DND-41 (cell line): ENCODE measurements around the gene VTCN1.

ENCODE experiments used
- ATAC-seq: fragments of 200-7000 bp; cut with Tn5 transposase; 3 replicates; pipeline ENCODE4 v1.9.1; 2021; ENCODE audit warnings: low read depth; ENCODE audit not compliant: insufficient read depth
- DNase-seq: peaks from one replicate; pipeline ENCODE4 v3.0.0-alpha.2; 2020
- H2AFZ ChIP-seq: 2 replicates; pipeline ENCODE4 v1.6.0; 2012; ENCODE audit warnings: low read depth, low read length
- H3K27ac ChIP-seq: 2 replicates; pipeline ENCODE4 v1.5.1; 2012; ENCODE audit warnings: low read length, inconsistent platforms
- H3K27me3 ChIP-seq: fragments of 200-600 bp; sonication (generic); 2 replicates; pipeline ENCODE4 v1.6.0; 2012; ENCODE audit warnings: low read length, mild to moderate bottlenecking, inconsistent platforms; ENCODE audit not compliant: insufficient read depth, poor library complexity
- H3K36me3 ChIP-seq: 2 replicates; pipeline ENCODE4 v1.5.1; 2012; ENCODE audit warnings: low read length, inconsistent platforms; ENCODE audit not compliant: insufficient read depth
- H3K4me1 ChIP-seq: 2 replicates; pipeline ENCODE4 v1.5.1; 2012; ENCODE audit warnings: mild to moderate bottlenecking, low read length; ENCODE audit not compliant: insufficient read depth
- H3K4me2 ChIP-seq: 2 replicates; pipeline ENCODE4 v1.6.0; 2012; ENCODE audit warnings: mild to moderate bottlenecking, moderate library complexity, low read length, inconsistent platforms; ENCODE audit not compliant: insufficient read depth
- H3K4me3 ChIP-seq, 2 experiments: fragments of 200-600 bp in 1 of 2; shearing (Covaris generic) in 1 of 2; 2 replicates each; pipeline ENCODE4 v1.5.1; 2012 to 2016; ENCODE audit warnings: inconsistent platforms in 2 of 2, low read length in 2 of 2, mild to moderate bottlenecking in 2 of 2, low read depth in 1 of 2, moderate library complexity in 1 of 2
- H3K79me2 ChIP-seq: 2 replicates; pipeline ENCODE4 v1.6.0; 2012; ENCODE audit warnings: low read length, inconsistent platforms; ENCODE audit not compliant: insufficient read depth
- H3K9ac ChIP-seq: 2 replicates; pipeline ENCODE4 v1.6.0; 2012; ENCODE audit warnings: low read depth, mild to moderate bottlenecking, inconsistent platforms, low read length, moderate library complexity
- H3K9me3 ChIP-seq: 2 replicates; pipeline ENCODE4 v1.5.1; 2012; ENCODE audit warnings: low read length, moderate library complexity, mild to moderate bottlenecking, inconsistent platforms; ENCODE audit not compliant: insufficient read depth, severe bottlenecking
- H4K20me1 ChIP-seq: 2 replicates; pipeline ENCODE4 v1.6.0; 2012; ENCODE audit warnings: low read length; ENCODE audit not compliant: insufficient read depth
- EZH2 ChIP-seq: IDR thresholded peaks from 3 replicates; pipeline ENCODE4 v1.6.1; 2012; ENCODE audit warnings: borderline replicate concordance, low read depth, mild to moderate bottlenecking, moderate library complexity, low read length, inconsistent platforms; ENCODE audit not compliant: severe bottlenecking
- TF ChIP-seq, protein P1 (sequence below): IDR thresholded peaks from 2 replicates; pipeline ENCODE4 v1.5.1; 2012; ENCODE audit warnings: borderline replicate concordance, low read length, moderate library complexity, mild to moderate bottlenecking; ENCODE audit not compliant: poor library complexity, severe bottlenecking; ENCODE audit errors: extremely low read depth

The VTCN1 gene

GRCh38 chr1:117189726-117190125, 21.0 kb downstream of the VTCN1 start:
- Histone ChIP-seq H3K27me3 (peaks cover 11% of the 10 kb centered on the region), H4K20me1 (no peaks in the 10 kb centered on the region), H3K27ac (no peak overlapping the region), H2AFZ (no peak overlapping the region), H3K79me2 (no peaks in the 10 kb centered on the region), H3K4me3 (no peak overlapping the region), H3K9ac (no peak overlapping the region), H3K4me1 (no peaks in the 10 kb centered on the region), H3K36me3 (no peaks in the 10 kb centered on the region), H3K9me3 (no peaks in the 10 kb centered on the region), H3K4me2 (no peak overlapping the region)
- DNase-seq (no peak), ATAC-seq (no peak)
- TF ChIP-seq, protein P1, sequence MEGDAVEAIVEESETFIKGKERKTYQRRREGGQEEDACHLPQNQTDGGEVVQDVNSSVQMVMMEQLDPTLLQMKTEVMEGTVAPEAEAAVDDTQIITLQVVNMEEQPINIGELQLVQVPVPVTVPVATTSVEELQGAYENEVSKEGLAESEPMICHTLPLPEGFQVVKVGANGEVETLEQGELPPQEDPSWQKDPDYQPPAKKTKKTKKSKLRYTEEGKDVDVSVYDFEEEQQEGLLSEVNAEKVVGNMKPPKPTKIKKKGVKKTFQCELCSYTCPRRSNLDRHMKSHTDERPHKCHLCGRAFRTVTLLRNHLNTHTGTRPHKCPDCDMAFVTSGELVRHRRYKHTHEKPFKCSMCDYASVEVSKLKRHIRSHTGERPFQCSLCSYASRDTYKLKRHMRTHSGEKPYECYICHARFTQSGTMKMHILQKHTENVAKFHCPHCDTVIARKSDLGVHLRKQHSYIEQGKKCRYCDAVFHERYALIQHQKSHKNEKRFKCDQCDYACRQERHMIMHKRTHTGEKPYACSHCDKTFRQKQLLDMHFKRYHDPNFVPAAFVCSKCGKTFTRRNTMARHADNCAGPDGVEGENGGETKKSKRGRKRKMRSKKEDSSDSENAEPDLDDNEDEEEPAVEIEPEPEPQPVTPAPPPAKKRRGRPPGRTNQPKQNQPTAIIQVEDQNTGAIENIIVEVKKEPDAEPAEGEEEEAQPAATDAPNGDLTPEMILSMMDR, result no peak
- no peak for TF ChIP-seq EZH2

- Histone ChIP-seq H3K9me3 (no peaks in the 10 kb centered on the region), H3K4me1 (no peaks in the 10 kb centered on the region), H4K20me1 (no peaks in the 10 kb centered on the region), H3K79me2 (no peaks in the 10 kb centered on the region), H3K9ac (no peak overlapping the region), H3K4me3 (no peak overlapping the region), H3K4me2 (no peak overlapping the region), H3K27me3 (peaks cover 13% of the 10 kb centered on the region), H2AFZ (no peak overlapping the region), H3K27ac (no peak overlapping the region), H3K36me3 (no peaks in the 10 kb centered on the region)
- ATAC-seq (no peak), DNase-seq (no peak)
- TF ChIP-seq EZH2, result no peak
- TF ChIP-seq, protein P1, result no peak
These were observed 21.8 kb downstream of the VTCN1 start for GRCh38 chr1:117188816-117189437.

DNA sequence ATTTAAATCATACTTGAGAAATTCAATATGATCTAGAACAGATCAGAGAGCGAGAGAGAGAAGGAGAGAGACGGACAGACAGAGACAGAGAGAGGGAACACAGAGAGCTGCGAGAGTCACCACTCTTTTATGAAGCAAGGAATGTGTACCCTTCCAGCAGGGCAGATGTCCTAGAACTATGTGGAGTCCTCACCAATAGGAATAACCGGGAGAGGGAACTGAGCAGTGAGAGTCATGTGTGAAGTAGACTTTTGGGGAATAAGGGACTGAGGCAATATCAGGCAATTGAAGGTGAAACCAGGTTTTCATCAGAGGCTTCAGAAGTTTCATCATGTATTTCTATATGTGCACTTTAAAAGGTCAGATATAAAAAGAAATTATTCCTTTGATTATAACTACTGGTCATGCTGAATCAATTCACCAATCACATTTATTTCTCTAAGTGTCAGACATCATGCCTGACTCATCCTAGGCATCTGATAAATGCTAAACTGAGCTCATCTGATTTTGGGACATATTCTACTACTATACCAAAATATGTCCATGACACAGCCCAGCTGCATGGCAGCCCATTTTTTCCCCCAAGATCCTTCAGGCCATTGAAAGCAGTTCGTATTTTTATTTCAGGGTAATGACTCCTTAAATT, 22.4 kb downstream of the VTCN1 start:
- TF ChIP-seq, protein P1, result no peak
- no peak for TF ChIP-seq EZH2
- H3K9ac ChIP-seq, result no peak overlapping the region
- H3K27ac ChIP-seq, result no peak overlapping the region
- H3K4me2 ChIP-seq, result no peak overlapping the region
- H3K36me3 ChIP-seq, result no peaks in the 10 kb centered on the region
- no peak for ATAC-seq
- no peak for DNase-seq
- H3K9me3 ChIP-seq, result no peaks in the 10 kb centered on the region
- H3K4me1 ChIP-seq, result no peaks in the 10 kb centered on the region
- no peak overlapping the region for H2AFZ ChIP-seq
- no peak overlapping the region for H3K4me3 ChIP-seq
- no peaks in the 10 kb centered on the region for H4K20me1 ChIP-seq
- peaks cover 13% of the 10 kb centered on the region for H3K27me3 ChIP-seq
- H3K79me2 ChIP-seq, result no peaks in the 10 kb centered on the region
